AG09309 (cell line): ENCODE results near the gene EPB41L4B.

Experiments
- DNase-seq: peaks from one replicate; pipeline ENCODE4 v3.0.0-alpha.2; 2010; ENCODE audit warnings: low read depth
- H3K4me3 ChIP-seq: 2 replicates; pipeline ENCODE4 v1.5.1; 2011; ENCODE audit warnings: mild to moderate bottlenecking, low read depth, low read length, moderate library complexity; ENCODE audit not compliant: control insufficient read depth
- TF ChIP-seq, protein P1 (sequence below): IDR thresholded peaks from 2 replicates; pipeline ENCODE4 v1.5.1; 2011; ENCODE audit warnings: mild to moderate bottlenecking, low read depth, low read length, inconsistent platforms; ENCODE audit not compliant: insufficient read depth, control insufficient read depth; ENCODE audit errors: missing control alignments

EPB41L4B gene

DNA sequence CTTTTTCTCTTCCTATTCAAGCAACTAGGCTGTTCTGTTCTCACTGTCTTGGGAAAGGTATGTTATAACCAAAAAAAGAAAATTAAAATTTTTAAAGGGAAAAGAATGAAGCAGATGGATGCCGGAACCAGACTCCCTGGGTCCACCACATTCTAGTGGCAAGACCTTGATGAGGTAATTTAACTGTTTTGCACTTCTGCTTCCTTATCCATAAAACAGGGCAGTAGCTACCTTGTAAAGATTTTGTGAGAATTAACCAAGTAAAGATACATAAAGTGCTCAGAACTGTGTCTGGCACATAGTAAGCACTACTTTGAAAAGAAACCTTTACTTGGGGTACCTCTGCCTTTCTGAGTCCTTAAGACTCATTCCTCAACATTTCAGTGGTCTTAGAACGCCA lies 17.0 kb downstream of the EPB41L4B start:
- no peak overlapping the region for H3K4me3 ChIP-seq
- TF ChIP-seq, protein P1, sequence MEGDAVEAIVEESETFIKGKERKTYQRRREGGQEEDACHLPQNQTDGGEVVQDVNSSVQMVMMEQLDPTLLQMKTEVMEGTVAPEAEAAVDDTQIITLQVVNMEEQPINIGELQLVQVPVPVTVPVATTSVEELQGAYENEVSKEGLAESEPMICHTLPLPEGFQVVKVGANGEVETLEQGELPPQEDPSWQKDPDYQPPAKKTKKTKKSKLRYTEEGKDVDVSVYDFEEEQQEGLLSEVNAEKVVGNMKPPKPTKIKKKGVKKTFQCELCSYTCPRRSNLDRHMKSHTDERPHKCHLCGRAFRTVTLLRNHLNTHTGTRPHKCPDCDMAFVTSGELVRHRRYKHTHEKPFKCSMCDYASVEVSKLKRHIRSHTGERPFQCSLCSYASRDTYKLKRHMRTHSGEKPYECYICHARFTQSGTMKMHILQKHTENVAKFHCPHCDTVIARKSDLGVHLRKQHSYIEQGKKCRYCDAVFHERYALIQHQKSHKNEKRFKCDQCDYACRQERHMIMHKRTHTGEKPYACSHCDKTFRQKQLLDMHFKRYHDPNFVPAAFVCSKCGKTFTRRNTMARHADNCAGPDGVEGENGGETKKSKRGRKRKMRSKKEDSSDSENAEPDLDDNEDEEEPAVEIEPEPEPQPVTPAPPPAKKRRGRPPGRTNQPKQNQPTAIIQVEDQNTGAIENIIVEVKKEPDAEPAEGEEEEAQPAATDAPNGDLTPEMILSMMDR, result no peak
- DNase-seq, result no peak

DNA sequence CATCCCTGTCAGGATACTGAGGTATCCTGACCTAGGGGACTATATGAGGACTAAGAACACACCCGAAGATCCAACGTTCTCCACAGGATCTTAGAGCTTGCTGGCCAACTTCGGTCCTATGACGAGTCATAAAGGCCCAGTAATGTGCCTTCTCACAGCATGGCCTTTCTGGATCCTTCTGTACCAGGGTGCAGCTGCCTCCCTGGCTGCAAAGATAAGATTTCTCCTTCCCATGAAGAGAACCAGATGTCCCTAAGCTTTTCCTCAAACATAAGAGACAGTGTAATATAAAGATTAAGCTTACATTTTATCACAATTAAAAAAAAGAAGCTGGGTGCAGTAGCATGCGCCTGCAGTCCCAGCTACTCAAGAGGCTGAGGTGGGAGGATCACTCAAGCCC lies 18.3 kb downstream of the EPB41L4B start:
- TF ChIP-seq, protein P1, result no peak
- DNase-seq, result no peak
- no peak overlapping the region for H3K4me3 ChIP-seq

DNA sequence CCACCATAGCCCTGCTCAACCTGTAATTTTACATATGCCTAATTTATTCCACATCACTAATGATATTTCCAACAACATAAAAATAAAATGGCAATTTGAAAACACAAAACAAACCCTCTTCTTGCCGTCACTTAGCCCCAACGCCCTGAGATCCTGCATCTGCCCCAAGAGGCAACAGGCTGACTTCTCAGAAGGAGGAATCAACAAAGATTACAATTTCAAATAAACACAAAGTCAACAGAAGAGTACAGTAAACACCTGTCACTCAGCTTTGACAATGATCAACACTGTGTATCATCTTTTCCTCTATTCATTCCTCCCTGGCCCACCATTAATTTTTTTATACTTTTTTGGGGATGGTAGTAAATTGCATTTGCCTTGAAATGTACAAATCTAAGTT lies 19.8 kb downstream of the EPB41L4B start:
- H3K4me3 ChIP-seq, result no peak overlapping the region
- DNase-seq, result no peak
- TF ChIP-seq, protein P1, result no peak

DNA sequence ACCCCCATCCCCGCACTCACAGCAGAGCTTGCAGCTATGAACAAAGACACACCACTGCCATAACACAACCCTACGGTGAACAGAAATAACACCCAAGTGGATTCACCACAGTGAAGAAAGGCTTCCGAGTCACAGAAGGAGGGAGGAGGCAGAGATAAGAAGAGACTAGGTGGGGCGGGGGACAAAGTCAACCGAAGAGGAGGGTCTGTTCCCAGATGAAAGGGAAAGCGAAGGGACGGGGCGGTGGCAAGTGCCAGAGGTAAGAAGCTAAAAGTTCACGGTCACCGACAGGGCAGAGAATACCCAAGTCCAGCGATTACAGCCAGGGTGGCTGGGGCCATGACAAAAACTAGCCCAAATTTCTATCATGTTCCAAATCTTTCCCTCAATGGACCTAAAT lies 21.0 kb downstream of the EPB41L4B start:
- TF ChIP-seq, protein P1, result no peak
- no peak overlapping the region for H3K4me3 ChIP-seq
- DNase-seq, result no peak

DNA sequence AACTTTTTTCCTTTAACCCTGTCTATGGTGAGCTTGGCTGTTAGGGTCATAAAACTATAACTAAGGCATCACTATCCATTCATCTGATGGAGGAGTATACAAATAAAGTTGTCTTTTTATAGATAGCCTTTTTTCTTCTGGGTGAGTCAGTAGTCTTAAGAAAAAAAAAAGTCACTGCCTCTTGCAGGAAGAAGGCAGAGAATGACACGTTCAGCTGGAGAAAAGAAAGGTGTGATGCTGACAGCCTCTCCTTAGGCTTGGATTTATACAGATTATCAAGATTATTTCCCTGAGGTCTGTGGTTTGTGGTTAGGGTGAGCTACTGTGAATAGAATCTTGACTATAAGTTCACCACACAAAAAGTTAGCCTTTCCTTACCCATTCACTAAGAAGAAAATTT lies 23.0 kb downstream of the EPB41L4B start:
- H3K4me3 ChIP-seq, result no peak overlapping the region
- TF ChIP-seq, protein P1, result no peak
- DNase-seq, result peak; percentile 75

DNA sequence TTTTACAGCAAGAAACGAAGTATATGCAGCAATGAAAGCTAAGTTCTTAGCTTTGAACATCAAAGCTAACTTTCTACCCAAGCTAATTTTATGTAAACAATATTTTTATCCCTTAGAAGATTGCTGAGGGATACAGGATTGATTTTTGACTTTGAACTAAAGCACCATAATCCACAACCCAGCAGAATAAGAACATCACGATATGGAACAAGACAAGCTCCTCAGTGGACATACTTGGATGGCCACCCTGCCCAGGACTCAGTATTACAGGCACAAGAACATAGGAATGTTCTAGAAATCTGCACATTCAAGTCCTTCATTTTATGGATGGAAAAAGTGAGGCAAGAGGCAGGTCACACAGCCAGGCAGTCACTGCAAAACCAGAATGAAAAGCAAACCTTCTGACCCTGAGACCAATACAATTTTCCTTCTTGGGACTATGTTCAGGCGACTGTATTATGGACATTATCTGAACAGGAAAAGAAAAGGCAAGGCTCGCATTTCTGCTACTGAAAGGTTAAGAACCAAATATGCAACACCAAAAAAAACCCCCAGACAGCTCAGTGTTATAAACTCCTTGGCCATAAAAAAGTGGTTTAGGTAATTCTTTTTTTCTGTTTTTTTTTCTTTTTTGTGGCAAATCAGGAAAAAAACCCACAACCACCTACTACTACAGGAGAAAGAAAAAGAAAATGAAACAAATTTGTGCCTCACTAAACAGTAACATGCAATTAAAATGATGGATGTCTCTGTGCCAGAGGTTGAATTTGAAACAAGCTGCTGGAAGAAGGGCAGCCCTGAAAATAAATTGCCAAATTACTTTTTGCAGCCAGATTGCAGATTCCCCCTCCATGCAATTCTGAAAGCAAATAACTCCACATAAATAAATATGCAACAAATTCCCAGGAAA lies 25.4 kb downstream of the EPB41L4B start:
- TF ChIP-seq, protein P1, result no peak

DNA sequence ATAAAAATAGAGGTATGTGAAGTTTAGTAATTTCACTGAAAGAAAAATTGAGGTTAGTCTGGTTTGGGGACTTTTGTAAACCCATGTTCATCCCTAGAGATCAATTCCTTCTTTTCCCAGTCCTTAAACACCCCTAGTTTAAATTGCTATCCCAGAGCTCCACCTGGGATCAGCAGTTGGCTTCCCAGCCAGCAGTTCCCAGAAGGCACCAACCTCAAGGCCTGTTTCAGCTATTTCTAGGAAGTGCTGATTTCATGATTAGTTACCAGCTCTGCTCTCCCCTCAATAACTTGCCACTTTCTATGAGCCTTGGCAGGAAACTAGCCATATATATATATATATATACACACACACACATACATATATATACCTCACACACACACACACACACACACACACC lies 30.5 kb downstream of the EPB41L4B start:
- H3K4me3 ChIP-seq, result no peak overlapping the region
- TF ChIP-seq, protein P1, result no peak
- no peak for DNase-seq

More for the DNA sequence above, 25.4 kb downstream of the EPB41L4B start:
- no peak for DNase-seq
- H3K4me3 ChIP-seq, result no peak overlapping the region
